Coronary artery (tissue), 2 donors: ENCODE data around the gene LARGE1.
A peak's percentile ranks its signal among the peaks of the same experiment; 100 is the strongest.

ENCODE experiments used
- DNase-seq: peaks from one replicate; pipeline ENCODE4 v3.0.0-alpha.2; 2017; ENCODE audit warnings: low spot score
- H3K27ac ChIP-seq, 2 donors: fragments of 200-600 bp; sonication (generic); one replicate each; pipeline ENCODE4 v1.5.1; 2016 to 2019
- H3K4me3 ChIP-seq: fragments of 200-600 bp; sonication (generic); 2 replicates; pipeline ENCODE4 v1.5.1; 2016; ENCODE audit warnings: mild to moderate bottlenecking, moderate library complexity
- CTCF ChIP-seq: fragments of 200-600 bp; sonication (generic); IDR thresholded peaks from one replicate; pipeline ENCODE4 v1.5.1; 2019; ENCODE audit warnings: antibody characterized with exemption

Gene LARGE1

GRCh38 chr22:33880986-33881385 is 39.3 kb downstream of the LARGE1 start:
- TF ChIP-seq CTCF, result no peak
- Histone ChIP-seq H3K27ac (no peak overlapping the region), H3K4me3 (no peak overlapping the region)
- DNase-seq, result no peak

- Histone ChIP-seq H3K27ac (no peak overlapping the region), H3K4me3 (no peak overlapping the region)
- no peak for TF ChIP-seq CTCF
- no peak for DNase-seq
Observed at GRCh38 chr22:33879796-33880195, 40.5 kb downstream of the LARGE1 start.

GRCh38 chr22:33875316-33875715 is 45.0 kb downstream of the LARGE1 start:
- no peak overlapping the region for H3K4me3 ChIP-seq
- DNase-seq, result no peak
- TF ChIP-seq CTCF, result no peak
- peak overlapping the region in 1 of 2 donors; percentile 5 for H3K27ac ChIP-seq

- no peak overlapping the region for H3K4me3 ChIP-seq
- DNase-seq, result no peak
- TF ChIP-seq CTCF, result no peak
- H3K27ac ChIP-seq, result peak overlapping the region; percentile 74 to 88
Observed at GRCh38 chr22:33874206-33874605, 46.1 kb downstream of the LARGE1 start.

- TF ChIP-seq CTCF, result no peak
- peak overlapping the region; percentile 74 to 88 for H3K27ac ChIP-seq
- DNase-seq, result no peak
- no peak overlapping the region for H3K4me3 ChIP-seq
Observed at GRCh38 chr22:33873666-33874065, 46.6 kb downstream of the LARGE1 start.

- H3K27ac ChIP-seq, result peak overlapping the region; percentile 74 to 88
- H3K4me3 ChIP-seq, result peak overlapping the region; percentile 35
- DNase-seq, result no peak
- TF ChIP-seq CTCF, result no peak
Observed at GRCh38 chr22:33873186-33873585, 47.1 kb downstream of the LARGE1 start.

GRCh38 chr22:33871935-33872334 is 48.3 kb downstream of the LARGE1 start:
- DNase-seq, result no peak
- no peak for TF ChIP-seq CTCF
- Histone ChIP-seq H3K27ac (peak overlapping the region in 1 of 2 donors; percentile 74), H3K4me3 (no peak overlapping the region)
